Sigmoid colon (tissue), 4 donors: ENCODE data around the gene PBLD.
"Not testable (repeated sequence)": the region's sequence is repeated elsewhere in the genome, so short reads cannot be mapped to it uniquely, and the experiment has no call there.

Source experiments
- CTCF ChIP-seq, 4 experiments: fragments of 450-650 bp in 3 of 4; fragments of 200-600 bp in 1 of 4; IDR thresholded peaks; one replicate each; pipeline ENCODE4 v1.5.1; 2016 to 2019; ENCODE audit warnings: antibody characterized with exemption in 4 of 4, mild to moderate bottlenecking in 3 of 4, moderate library complexity in 2 of 4
- EP300 ChIP-seq, 4 donors: sonication (generic); formaldehyde crosslinking; IDR thresholded peaks; one replicate each; pipeline ENCODE4 v1.6.1; 2017; ENCODE audit warnings: antibody characterized with exemption in 4 of 4
- POLR2A ChIP-seq, 2 donors: fragments of 450-650 bp; IDR thresholded peaks; one replicate each; pipeline ENCODE4 v1.6.1; 2016; ENCODE audit warnings: antibody characterized with exemption in 2 of 2, mild to moderate bottlenecking in 2 of 2, moderate library complexity in 2 of 2
- POLR2AphosphoS5 ChIP-seq, 4 donors: sonication (generic); formaldehyde crosslinking; IDR thresholded peaks; one replicate each; pipeline ENCODE4 v1.6.1; 2017; ENCODE audit warnings: antibody characterized with exemption in 4 of 4

- TF ChIP-seq CTCF, POLR2A, EP300, POLR2AphosphoS5 (IDR thresholded peaks at IDR 0.05): not testable (repeated sequence)
Measured at GRCh38 chr10:68277814-68278213, 54.9 kb downstream of the PBLD start.
